T-helper 1 cell treated with Interleukin-12 subunit alpha and Interleukin-12 subunit beta and Interleukin-4 antibody, amounts not matched to agents 30 μg/mL and 1 μg/mL, for 36 hours (primary cell): ENCODE results near the gene CD79B.

ENCODE experiments used
- H3K27ac Mint-ChIP-seq: one replicate; pipeline ENCODE4 v1.8.0; 2021; ENCODE audit warnings: mild to moderate bottlenecking, mixed read lengths
- H3K27me3 Mint-ChIP-seq: one replicate; pipeline ENCODE4 v1.8.0; 2021; ENCODE audit warnings: low read depth, mixed read lengths
- H3K36me3 Mint-ChIP-seq: one replicate; pipeline ENCODE4 v1.8.0; 2021; ENCODE audit warnings: low read depth, mixed read lengths
- H3K4me1 Mint-ChIP-seq: one replicate; pipeline ENCODE4 v1.8.0; 2021; ENCODE audit warnings: low read depth, mixed read lengths
- H3K4me3 Mint-ChIP-seq: one replicate; pipeline ENCODE4 v1.8.0; 2021; ENCODE audit warnings: mild to moderate bottlenecking, moderate library complexity, mixed read lengths
- H3K9me3 Mint-ChIP-seq: one replicate; pipeline ENCODE4 v1.8.0; 2021; ENCODE audit warnings: mixed read lengths

Gene CD79B

GRCh38 chr17:63931981-63932561 is at the start of gene CD79B:
Gene CD79B, minus strand, starts transcription at chr17:63932331. Its CDS starts 70 bp downstream, at chr17:63932261.
- peak within 1 kb of the TSS; percentile 94 for H3K4me3 Mint-ChIP-seq
- peak within 1 kb of the TSS; percentile 91 for H3K27ac Mint-ChIP-seq
- no peaks in the 10 kb centered on the region for H3K9me3 Mint-ChIP-seq
- H3K4me1 Mint-ChIP-seq, result peaks cover 12% of the 10 kb centered on the region
- peaks cover 12% of the 10 kb centered on the region for H3K36me3 Mint-ChIP-seq
- peaks cover 4% of the 10 kb centered on the region for H3K27me3 Mint-ChIP-seq

DNA sequence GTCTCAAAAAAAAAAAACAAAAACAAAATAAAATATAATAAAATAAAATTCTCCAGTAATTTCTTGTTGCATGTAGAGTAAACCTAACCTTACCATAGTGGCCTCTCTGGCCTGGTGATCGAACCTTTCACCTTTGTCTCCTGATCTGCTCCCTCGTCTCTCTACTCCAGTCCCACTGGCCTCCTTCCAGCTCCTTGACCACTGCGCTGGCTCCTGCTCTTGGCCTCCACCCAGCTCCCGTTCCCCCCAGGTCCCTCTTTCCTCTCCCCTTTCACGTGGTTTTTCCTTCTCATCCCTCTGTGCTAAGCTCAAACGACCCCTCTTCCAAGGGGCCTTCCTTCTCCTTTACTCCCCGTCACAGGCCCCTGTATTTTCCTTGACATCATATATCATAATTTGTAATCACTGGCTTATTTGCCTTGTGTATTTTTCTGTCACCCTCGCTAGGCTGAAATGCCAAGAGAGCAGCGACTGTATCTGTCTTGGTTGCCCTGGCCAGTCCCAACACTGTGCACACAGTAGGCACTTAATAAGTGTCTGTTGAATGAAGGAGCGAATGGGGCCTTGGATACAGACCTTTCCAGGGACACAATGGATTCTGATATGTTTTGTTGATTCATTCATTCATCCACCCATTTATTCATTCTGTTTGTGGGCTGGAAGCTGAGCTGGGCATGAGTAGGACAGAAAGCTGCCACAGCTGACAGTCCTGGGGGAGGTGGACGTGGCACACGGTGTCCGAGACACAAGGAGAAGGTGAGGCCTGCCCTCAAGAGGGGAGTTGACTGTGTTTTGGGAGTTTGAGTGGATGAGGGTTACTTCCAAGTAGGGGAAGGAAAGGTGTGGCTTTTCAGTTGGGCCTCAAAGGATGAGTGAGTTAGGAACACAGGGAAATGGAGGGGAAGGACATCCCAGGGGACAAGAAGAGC is 46.4 kb upstream of the CD79B start:
- H3K27me3 Mint-ChIP-seq, result no peaks in the 10 kb centered on the region
- peaks cover 7% of the 10 kb centered on the region for H3K36me3 Mint-ChIP-seq
- peaks cover 13% of the 10 kb centered on the region for H3K9me3 Mint-ChIP-seq
- peaks cover 3% of the 10 kb centered on the region for H3K4me1 Mint-ChIP-seq
- no peak overlapping the region for H3K4me3 Mint-ChIP-seq
- H3K27ac Mint-ChIP-seq, result no peak overlapping the region

DNA sequence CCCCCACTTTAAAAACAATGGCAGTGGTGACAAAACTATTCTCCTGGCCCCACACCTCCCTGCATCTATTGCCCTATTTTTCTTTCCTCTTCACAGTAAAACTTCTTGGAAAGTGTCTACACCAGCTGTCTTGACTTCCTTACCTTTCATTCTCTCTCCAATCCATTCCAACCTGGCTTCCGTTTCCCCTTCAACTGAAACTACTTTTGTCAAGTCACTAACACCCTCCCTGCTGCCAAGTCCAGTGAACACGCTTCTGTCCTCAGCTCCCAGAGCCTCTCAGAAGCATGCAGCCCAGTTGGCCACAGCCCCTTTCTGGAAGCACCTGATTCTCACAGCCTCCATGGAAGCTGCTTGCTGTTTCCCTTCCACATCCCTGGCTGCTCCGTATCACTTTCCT is 44.6 kb upstream of the CD79B start:
- Mint-ChIP-seq H3K27ac (no peak overlapping the region), H3K4me3 (no peak overlapping the region), H3K9me3 (peaks cover 1% of the 10 kb centered on the region), H3K4me1 (peaks cover 5% of the 10 kb centered on the region), H3K36me3 (no peaks in the 10 kb centered on the region), H3K27me3 (no peaks in the 10 kb centered on the region)

DNA sequence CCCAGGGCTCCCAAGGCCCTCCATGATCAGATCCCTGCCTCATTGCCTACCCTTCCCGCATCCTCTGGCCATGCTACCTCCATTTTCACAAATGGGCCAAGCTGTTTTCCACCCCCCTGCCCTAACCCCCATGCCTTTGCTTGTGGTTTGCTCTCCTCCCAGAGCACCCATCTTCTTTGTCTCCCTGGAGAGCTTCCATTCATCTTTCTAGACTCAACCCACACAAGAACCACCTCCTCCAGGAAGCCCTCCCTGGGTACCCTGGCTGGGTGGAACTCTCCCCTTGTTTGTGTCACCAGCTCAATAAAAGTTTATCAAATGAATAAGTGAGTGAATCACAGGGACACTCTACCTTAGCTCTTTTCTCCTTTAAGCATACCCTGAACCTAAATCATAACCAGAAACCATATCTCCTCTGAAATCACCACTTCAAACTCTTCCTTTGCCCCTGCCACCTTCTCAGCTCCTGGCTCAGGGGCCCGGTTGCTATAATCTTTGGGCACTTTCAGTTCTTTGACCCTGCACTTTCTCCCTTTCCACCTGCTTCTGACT is 43.5 kb upstream of the CD79B start:
- peaks cover 5% of the 10 kb centered on the region for H3K4me1 Mint-ChIP-seq
- no peaks in the 10 kb centered on the region for H3K36me3 Mint-ChIP-seq
- no peaks in the 10 kb centered on the region for H3K27me3 Mint-ChIP-seq
- no peak overlapping the region for H3K4me3 Mint-ChIP-seq
- H3K27ac Mint-ChIP-seq, result no peak overlapping the region
- H3K9me3 Mint-ChIP-seq, result no peaks in the 10 kb centered on the region

GRCh38 chr17:63974594-63975192 is 42.6 kb upstream of the CD79B start:
- Mint-ChIP-seq H3K4me3 (no peak overlapping the region), H3K9me3 (no peaks in the 10 kb centered on the region), H3K4me1 (peaks cover 5% of the 10 kb centered on the region), H3K27ac (no peak overlapping the region), H3K27me3 (peaks cover 6% of the 10 kb centered on the region), H3K36me3 (no peaks in the 10 kb centered on the region)

GRCh38 chr17:63973930-63974593 is 41.9 kb upstream of the CD79B start:
- Mint-ChIP-seq H3K27me3 (peaks cover 10% of the 10 kb centered on the region), H3K27ac (no peak overlapping the region), H3K4me1 (peaks cover 5% of the 10 kb centered on the region), H3K36me3 (no peaks in the 10 kb centered on the region), H3K9me3 (no peaks in the 10 kb centered on the region), H3K4me3 (no peak overlapping the region)

- H3K4me3 Mint-ChIP-seq, result no peak overlapping the region
- peaks cover 15% of the 10 kb centered on the region for H3K27me3 Mint-ChIP-seq
- no peaks in the 10 kb centered on the region for H3K36me3 Mint-ChIP-seq
- H3K4me1 Mint-ChIP-seq, result peaks cover 5% of the 10 kb centered on the region
- H3K27ac Mint-ChIP-seq, result no peak overlapping the region
- no peaks in the 10 kb centered on the region for H3K9me3 Mint-ChIP-seq
Measured at GRCh38 chr17:63973247-63973646, 41.1 kb upstream of the CD79B start.

DNA sequence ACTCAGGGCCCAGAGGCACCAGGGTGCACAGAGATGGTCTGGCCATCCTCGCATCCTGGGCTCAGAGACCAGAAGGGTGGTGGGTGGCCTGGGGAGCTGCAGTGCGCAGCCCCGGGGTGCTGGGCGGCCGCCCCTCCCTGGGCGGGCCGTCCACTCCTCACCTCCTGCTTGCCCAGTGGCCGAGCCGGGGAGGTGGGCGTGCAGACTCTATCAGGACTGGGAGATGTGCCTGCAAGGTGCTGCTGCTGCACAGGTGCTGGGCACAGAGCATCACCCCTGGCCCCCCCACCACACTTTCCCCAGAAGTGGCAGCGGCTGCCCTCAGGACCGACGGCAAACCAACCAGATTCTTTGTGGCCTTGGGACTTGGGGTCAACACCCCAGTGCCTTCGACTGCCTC is 40.7 kb upstream of the CD79B start, which contains the start of gene SCN4A:
SCN4A (minus strand) TSS at position 123 of the 400 bp plus-strand sequence; CDS start at position 46, 77 bp downstream.
- Mint-ChIP-seq H3K27me3 (peaks cover 16% of the 10 kb centered on the region), H3K4me1 (peaks cover 5% of the 10 kb centered on the region), H3K27ac (no peak within 1 kb of the TSS), H3K9me3 (no peaks in the 10 kb centered on the region), H3K4me3 (no peak within 1 kb of the TSS), H3K36me3 (no peaks in the 10 kb centered on the region)

- H3K27ac Mint-ChIP-seq, result no peak overlapping the region
- no peaks in the 10 kb centered on the region for H3K9me3 Mint-ChIP-seq
- peaks cover 7% of the 10 kb centered on the region for H3K4me1 Mint-ChIP-seq
- H3K27me3 Mint-ChIP-seq, result peaks cover 16% of the 10 kb centered on the region
- no peaks in the 10 kb centered on the region for H3K36me3 Mint-ChIP-seq
- no peak overlapping the region for H3K4me3 Mint-ChIP-seq
Measured at GRCh38 chr17:63969278-63969677, 37.1 kb upstream of the CD79B start.

DNA sequence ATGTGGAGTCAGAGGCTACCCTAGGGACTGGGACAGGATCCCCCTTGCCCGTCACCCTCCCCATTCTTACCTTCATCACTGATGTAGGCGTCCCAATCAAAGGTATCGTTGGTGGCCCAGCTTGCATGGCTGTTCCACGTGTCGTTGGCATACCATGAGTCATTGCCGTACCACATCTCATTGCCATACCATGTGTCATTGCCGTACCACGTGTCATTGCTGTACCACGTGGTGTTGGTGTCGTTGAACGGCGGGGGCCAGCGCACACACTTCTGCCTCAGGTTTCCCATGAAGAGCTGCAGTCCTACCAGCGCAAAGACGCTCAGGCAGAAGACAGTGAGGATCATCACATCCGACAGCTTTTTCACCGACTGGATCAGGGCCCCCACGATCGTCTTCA is 35.8 kb upstream of the CD79B start:
- H3K27ac Mint-ChIP-seq, result no peak overlapping the region

DNA sequence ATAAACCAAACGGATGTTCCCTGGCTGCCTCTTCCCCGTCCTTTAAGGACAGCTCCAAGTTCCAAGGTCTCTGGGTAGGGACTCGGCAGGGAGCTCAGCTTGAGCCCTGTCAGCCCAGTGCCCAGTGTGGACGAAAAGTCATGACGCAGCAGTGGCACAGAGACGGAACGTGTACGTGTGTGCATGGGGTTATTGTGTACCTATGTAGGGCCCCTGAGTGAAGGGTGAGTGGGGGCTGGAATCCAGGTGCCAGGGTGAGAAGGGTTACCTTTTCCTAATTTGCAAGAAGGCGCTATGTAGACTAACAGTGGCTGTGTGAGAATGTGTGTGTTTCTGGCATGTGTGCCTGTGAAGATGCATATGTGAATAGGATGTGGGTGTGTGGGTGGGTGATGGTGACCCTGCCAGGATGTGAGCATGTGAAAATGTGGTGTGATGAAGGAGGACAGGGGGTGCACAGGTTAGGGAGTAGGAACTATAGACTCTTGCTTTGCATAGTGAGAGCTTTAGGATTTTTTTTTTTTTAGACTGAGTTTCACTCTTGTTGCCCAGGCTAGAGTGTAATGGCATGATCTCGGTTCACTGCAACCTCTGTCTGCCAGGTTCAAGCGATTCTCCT is 34.6 kb upstream of the CD79B start:
- H3K4me1 Mint-ChIP-seq, result peaks cover 4% of the 10 kb centered on the region
- H3K36me3 Mint-ChIP-seq, result no peaks in the 10 kb centered on the region
- H3K27ac Mint-ChIP-seq, result no peak overlapping the region
- H3K27me3 Mint-ChIP-seq, result peaks cover 16% of the 10 kb centered on the region
- H3K9me3 Mint-ChIP-seq, result no peaks in the 10 kb centered on the region
- no peak overlapping the region for H3K4me3 Mint-ChIP-seq

More for the DNA sequence above, 35.8 kb upstream of the CD79B start:
- Mint-ChIP-seq H3K27me3 (peaks cover 16% of the 10 kb centered on the region), H3K36me3 (no peaks in the 10 kb centered on the region), H3K9me3 (no peaks in the 10 kb centered on the region), H3K4me1 (peaks cover 4% of the 10 kb centered on the region), H3K4me3 (no peak overlapping the region)

GRCh38 chr17:63963123-63963522 is 31.0 kb upstream of the CD79B start:
- peaks cover 7% of the 10 kb centered on the region for H3K4me1 Mint-ChIP-seq
- no peak overlapping the region for H3K27ac Mint-ChIP-seq
- no peaks in the 10 kb centered on the region for H3K27me3 Mint-ChIP-seq
- H3K9me3 Mint-ChIP-seq, result no peaks in the 10 kb centered on the region
- no peaks in the 10 kb centered on the region for H3K36me3 Mint-ChIP-seq
- no peak overlapping the region for H3K4me3 Mint-ChIP-seq

GRCh38 chr17:63962298-63962744 is 30.2 kb upstream of the CD79B start:
- Mint-ChIP-seq H3K27me3 (no peaks in the 10 kb centered on the region), H3K4me3 (no peak overlapping the region), H3K9me3 (no peaks in the 10 kb centered on the region), H3K27ac (no peak overlapping the region), H3K4me1 (peaks cover 7% of the 10 kb centered on the region), H3K36me3 (no peaks in the 10 kb centered on the region)
